ENCODE data around the gene SMCO2.

- TF ChIP-seq CTCF (IDR thresholded peaks at IDR 0.05; ENCODE audit: low read depth, low read length, poor library complexity, severe bottlenecking) (no peak), EZH2phosphoT487 (IDR thresholded peaks at IDR 0.05; ENCODE audit: borderline replicate concordance, low read length) (no peak)
Observed at GRCh38 chr12:27511031-27511722, 64.6 kb downstream of the SMCO2 start.
